Inferior parietal cortex (tissue), 1 donor: ENCODE measurements around the gene IRF6.

Experiments
- DNase-seq: peaks from one replicate; pipeline ENCODE4 v3.0.0-alpha.2; 2016; ENCODE audit errors: extremely low spot score

The IRF6 gene

DNA sequence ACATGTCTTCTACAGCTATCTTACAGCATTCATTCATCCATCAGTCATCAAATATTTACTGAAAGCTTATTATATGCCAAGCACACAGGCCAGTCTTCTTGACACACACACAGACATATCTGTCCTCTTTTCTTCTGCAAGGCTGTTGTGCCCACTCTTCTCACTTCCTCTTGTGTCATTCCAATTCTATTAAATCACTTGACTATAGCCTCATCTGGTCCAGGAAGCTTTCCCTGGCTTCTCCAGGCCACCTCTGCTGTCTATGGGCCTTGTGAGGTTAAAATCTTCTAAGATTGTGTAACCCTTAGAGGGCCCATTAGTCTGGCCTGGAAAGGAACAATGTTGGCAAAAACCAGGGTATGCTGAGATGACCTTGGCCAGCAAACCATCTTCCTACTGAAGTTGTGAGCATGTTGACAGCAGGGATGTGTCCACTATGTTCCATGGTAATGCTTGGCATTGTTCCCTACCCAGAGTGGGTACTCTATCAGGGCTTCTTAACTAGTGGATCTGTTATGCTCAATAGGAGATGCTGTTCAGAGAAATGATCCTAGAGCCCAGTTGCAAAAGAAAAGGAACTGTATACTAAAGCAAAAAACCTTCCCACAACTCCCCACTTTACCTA is 44.8 kb downstream of the IRF6 start:
- DNase-seq = no peak

DNA sequence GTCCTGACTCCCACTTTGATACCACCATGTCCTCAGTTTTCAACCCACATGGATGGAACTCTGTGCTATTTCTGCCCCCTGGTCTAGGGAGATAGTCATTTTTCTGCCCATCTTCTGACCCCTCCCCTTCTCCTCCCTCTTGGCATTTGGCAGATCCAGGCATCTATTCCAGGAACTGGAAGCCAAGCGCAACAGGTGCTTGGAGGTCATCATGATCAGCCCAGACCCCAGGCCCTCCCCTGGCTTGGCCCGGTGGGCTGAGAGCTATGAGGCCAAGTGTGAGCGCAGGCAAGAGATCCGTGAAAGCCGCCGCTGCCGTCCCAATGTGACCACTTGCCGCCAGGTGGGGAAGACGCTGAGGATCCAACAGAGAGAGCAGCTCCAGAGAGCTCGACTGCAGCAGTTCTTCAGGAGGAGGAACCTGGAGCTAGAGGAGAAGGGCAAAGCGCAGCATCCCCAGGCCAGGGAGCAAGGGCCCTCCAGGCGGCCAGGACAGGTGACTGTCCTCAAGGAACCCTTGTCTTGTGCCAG is 46.0 kb downstream of the IRF6 start:
- no peak for DNase-seq

DNA sequence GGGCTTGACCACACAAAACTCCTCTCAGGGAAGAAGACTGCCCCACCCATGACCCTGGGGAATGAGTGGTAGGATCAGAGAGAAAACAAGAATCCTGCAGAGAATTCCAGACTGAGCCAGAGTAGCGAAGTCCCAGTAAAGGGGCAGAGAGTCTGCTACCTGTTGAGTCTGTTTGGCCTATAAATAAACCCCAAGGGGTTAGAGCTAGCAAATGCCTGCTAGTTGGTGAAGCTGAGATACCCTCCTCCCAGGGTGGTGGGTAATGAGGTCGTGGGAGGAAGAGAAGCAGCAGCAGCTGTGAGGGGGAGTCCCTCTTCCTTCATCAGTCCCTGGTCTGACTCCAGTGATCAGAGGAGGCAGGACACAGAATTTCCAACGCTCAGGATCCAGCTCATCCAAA is 47.5 kb downstream of the IRF6 start:
- DNase-seq = no peak

DNA sequence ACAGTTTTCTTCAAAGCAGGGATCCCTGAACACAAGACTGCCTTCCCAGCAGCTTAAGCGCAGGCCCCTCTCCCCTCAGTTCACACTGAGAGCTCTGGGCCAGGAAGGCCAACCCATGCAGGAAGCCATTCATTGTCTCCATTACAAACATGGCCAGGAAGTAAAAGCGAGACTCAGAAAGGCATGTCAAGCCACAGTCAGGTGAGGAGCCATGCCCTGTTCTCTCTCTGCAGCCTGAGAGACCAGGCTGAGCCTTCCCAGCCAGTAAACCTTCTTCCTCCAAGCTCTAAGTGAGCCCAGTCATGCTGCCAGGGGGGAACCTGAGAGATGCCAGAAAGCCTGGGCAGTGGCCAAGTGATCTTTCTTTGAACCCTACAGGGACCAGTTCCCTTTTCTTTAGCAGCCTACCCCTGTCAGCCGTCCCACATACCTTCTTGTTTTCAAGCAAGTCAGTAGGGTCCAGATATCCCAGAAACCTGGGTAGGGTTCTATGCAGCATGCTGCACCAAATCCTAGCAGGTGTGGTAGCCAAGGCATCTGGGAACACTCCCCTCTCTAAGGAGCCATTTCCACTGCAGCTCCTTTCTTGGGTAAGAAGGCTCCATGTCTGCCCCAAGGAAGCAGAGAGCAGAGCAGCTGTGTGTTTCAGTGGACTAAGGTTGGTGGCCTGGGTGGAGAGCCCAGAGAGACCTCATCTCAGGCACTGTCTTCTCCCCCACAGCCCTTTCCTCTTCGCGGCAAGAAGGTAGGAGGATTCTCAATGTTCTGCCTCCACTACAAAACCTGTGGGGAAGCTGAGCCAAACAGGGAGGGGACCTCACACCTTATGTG is 49.1 kb downstream of the IRF6 start:
- DNase-seq = no peak

DNA sequence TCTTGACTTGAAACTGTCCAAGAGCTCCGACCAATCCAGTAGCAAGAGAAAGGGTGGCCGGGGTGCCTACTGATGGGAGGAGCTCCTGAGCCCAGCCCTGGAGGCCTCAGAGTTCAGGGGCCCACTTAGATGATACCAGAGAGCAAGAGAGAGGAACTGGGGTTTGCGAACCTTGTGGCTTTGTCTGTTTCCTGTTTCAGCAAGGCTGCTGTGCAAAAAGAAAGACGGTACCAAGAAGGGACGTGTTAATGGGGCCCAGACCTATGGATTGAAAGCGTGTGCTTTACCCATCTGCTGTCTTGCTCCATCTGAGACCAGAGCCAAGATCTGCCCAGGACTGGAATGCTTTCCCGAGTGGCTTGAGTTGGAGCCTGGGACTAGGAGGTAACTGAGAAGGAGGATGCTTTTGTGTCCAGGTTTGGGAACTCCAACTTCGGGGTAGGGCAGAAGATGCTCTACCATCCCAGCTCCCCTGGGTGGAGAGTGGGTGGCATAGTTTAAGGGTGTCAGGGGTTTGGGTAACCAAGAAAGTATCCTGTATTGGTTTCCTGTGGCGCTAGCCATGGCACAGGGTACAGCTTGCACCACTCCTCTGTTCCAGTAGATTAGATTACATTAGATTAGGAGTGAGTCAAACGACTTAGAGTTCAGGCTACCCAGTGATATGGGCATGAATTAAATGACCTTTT is 49.9 kb downstream of the IRF6 start, which contains the start of gene TRAF3IP3:
Gene TRAF3IP3 (plus strand): TSS at position 128 of the 689 bp plus-strand sequence. CDS start 3,987 bp downstream, outside the sequence.
- DNase-seq = no peak

DNA sequence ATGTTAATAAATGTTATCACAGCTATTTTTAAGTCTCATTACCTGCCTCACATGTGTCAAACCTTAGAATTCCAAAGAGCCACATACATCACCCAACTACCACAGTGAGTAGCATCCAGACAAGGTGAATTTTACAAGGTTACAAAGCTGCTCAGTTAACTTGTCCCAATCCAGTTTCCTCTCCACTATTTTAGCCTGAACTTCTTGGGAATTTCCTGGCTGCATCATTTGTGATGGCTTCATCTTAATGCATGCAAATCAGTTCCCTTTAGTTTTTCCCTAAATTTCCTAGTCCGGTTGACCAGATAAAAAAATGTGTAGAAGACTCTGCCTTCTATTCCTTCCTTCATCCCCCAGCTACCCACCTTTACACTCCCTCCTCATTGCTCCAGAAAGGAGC is 50.7 kb downstream of the IRF6 start:
- no peak for DNase-seq

DNA sequence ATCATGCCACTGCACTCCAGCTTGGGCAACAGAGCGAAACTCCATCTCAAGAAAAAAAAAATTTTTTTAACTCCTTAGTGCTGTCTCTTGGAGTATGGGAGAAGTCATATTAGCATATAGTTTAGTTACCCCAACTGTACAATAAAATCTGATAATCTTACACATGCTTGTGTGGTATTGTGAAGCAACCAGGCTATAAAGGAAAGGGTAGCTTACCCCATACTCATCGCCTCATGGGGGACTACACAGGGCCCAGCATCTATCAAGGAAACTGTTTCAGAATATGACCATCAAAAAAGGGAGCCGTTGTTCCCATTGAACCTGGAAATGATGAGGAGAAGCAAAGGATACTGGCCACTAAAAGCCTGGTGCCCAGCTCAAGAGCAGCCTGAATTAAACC is 53.1 kb downstream of the IRF6 start:
- no peak for DNase-seq

DNA sequence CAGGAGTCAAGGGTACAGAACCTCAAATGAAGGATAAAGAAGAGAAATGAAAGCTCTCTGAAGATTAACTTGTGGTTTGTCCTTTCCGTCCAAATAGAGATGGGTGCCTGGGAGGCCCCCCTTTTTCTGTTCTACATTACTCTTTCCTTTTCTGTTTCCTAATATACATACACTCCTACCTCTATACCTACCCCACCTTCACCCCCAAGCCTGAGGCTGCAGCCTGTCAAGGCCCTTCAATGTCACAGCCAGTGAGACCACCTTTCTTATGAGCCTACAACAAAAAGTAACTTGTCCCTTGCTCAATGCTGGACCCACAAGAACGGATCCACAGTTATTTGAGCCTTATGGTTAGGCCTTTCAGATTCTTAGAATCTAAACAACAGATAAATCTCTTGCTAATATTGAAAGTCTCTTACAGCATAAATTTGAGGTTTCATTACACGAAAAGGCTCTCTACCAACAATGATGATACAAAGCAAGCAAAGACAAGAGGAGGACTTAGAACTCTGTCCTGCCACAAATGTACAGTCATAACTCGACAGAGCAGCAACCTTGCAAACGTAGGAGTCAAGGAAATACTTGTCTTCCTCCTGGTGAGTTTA is 54.2 kb downstream of the IRF6 start:
- DNase-seq = no peak

DNA sequence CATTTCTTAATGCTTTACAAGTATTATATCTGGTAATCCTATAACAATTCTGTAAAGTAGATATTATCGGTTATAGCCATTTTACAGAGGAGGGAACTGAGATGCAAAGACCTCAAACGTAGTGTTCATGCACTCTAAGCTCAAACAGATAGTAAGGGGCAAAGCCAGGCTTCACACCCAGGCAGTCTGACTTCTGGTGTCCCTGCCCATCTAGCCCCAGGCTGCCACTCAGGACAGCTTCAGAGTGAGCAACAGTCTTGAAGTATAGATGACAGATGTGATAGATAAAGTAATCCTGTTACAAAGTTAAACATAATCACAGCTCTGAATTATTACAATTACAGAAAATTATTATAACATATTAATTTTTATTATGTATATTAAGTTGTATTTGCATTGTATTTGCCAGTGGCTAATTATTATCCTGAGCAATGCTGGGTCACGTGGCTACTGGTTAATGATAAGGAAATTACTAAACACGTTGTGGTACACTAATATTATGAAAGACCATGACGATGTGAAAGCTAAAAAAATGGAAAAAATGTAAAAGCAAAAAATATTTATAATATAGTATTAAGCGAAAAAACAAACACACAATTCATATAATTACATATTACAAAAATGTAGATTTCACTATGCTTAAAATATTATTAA is 56.1 kb downstream of the IRF6 start:
- DNase-seq = no peak

DNA sequence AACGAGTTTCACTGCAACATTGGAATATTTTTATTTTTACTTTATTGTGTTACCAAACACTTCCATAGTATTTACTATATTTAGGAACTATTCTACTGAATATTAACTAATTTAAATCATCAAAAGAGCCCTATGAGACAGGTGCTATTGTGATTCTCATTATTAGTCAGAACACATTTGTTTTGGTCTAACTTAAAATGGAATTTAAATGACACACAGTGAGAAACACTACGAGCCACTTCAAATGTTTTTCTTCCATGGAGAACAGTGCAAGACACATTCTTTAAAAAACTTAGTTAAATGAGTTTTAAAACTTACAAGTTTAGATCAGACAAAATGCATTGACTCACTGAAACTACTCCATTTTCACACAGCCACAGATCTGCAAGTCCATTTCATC is 56.7 kb downstream of the IRF6 start:
- DNase-seq = no peak

DNA sequence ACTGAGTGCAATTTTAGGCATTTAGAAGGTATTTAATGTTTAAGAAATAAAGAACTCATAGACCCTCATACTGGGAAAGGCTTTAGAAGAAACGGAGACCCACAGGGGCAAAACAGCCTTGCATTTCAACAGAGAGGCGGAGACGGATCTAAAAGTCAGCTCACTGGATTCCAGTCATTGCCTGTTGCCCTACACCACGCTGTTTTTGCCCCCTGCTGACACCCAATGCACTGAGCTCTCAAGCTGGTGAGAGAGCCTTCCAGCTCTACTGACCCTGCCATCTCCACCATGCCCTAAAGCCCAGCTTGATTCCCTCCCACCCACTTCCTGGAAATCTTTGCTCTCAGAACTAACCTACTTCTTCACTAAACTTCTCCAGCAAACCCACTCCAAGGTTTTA is 57.3 kb downstream of the IRF6 start:
- DNase-seq = no peak

DNA sequence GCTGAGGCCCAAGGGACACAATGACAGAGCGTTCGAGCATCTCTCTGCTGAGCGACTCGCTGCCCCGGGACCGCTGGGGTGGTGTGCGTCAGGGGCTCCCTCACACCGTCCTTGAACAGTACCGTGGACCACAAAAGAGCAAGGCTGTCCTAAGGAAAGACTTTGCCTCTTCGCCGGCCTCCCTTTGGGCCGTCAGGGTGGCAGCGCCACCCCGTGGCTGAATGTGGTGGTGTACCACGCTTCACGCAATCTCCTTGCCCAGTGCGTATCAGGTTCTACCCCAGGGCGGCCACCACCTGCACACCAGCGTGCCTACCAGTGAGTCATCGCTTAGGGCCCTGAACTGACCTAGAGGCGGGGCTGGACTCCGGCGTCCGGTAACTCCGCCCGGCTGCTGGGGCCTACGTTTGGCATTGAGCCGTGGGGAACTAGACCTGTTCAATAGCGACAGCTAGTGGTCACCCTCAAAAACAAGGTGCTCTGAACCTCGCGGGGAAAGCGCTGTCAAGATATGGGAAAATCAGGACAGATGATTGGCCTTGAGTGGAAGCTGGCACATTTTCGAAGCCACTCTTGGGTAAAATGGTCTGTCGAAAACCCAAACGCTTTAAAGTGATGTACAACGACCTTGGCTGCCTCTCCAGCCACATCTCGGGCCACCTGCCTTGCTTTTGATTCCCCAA is 58.2 kb downstream of the IRF6 start:
- peak; percentile 86 for DNase-seq

DNA sequence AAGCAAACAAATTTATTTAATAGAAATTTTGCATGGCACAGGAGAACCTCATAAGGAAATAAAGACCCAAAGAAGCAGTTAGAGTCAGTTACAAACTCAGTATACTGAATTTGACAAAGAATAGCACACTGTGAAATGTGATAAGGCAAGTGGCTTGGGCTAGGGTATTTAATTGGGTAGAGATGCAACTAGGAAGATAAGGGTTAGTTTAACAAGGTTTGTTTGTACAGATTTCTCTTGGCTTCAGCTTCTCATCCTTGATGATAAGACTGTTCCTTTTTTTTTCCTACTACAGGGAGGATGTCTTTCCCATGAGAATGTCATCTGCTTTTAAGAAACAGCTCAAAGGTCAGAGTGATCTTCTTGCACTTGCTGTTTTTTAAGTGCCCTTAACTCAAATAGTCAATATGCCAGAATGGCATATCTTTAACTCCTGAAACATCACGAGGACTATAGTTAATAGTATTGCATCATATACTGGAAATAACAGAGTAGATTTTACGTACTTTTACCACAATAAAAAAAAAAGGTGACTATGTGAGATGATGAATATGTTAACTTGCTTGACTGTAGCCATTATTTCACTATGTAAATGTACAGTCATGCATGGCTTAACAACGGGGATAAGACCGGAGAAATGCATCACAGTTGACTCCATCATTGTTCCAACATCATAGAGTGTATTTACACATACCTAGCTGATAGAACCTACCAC is 59.3 kb downstream of the IRF6 start:
- no peak for DNase-seq

DNA sequence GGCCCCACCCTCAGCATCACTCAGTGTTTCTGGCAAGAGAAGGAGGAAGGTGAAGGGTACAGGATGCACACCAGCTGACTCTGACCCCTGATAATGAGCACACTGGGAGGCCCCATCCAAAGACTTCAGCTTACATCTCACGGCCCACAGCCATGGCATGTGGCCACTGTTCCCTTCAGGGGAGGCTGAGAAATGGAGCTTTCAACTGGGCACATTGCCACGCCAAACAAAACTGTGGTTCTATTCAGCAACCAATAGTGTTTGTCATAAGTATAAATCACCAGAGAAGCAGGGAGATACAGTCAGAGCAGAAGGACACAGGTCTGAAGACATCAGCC is 62.8 kb downstream of the IRF6 start:
- DNase-seq = no peak

DNA sequence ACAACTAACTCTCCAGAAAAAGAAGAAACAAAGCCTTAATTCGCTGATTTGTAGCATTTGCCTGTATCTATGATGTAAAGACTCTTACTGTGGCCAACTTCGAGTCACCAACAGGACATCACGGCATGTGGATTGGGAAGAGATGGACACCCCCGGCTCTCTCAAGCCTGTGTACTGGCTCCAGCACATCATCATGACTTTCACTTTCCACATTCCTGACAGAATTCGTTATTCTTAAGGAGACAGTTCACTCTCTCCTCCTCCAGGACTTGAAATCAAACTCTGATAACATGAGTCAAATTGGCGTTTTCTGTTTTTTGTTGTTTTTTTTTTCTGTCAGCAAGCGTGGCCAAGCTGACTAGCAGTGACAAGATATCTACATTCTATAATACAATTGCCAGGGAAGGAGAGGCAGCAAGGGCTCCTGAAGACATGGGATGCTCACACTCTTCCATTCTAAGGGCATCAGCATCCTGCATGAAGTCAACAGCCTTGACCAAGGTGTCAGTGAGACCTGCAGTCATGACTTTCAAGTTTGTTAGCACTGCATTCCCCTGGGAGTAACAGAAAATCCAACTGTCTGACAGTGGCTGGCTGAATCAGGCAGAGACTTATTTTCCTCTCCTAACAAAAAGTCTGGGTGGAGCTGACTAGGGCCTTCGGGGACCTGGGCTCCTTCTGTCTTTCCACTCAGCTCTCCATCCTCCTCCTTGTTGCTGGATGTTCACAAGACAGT is 63.4 kb downstream of the IRF6 start:
- no peak for DNase-seq

DNA sequence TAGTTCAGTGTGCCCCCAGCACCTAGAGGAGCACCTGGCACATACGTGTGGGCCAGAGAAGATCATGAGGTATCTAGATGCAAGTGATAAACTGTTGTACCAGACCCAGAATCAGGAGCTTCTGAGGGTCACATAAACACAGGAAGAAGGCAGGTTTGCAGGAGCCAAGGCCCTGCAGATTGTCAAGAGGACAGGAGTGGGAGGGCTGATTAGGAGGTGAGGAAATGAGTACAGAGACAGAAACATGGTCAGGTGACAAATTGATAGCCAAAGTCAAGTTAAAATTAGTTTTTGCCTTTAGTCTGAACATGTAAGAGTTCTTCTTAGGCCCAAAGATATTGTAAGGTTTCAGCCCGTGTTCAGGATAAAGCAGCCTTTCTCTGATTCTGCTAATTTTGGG is 64.1 kb downstream of the IRF6 start:
- DNase-seq = no peak

DNA sequence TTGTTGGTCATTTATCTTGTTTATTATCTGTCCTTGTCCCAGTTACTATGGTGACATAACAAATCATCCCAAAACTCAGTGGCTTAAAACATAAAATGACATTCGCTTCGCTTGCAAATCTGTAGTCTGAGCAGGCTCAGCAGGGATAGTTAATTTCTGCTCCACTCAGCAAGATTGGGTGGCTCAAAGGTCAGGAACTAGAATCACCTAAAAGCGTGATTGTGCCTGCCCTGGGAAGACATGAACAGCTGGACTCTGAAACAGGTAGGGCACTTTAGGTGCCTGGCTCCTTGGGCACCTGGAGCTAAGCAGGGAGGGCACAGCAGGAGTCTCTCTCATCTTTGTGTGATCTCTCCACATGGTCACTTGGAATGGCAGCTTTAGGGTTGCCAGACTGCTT is 64.7 kb downstream of the IRF6 start:
- DNase-seq = no peak

DNA sequence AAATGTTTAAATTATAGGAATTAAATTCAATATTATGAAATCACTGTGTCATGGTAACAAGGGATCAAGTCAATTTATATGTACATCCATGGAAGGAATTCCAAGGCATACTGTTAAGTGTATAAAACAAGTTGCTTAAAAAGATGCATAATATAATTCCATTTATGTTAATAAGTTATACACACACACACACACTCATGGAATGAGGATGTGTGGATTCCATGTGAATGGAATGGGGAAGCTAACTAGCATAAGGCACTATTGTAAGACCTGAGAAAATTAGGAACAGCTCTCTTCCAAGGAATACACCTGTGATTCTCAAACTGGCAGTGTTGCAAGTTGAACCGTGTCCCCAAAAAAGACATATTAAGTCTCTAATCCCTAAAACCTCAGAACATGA is 67.7 kb downstream of the IRF6 start:
- no peak for DNase-seq

DNA sequence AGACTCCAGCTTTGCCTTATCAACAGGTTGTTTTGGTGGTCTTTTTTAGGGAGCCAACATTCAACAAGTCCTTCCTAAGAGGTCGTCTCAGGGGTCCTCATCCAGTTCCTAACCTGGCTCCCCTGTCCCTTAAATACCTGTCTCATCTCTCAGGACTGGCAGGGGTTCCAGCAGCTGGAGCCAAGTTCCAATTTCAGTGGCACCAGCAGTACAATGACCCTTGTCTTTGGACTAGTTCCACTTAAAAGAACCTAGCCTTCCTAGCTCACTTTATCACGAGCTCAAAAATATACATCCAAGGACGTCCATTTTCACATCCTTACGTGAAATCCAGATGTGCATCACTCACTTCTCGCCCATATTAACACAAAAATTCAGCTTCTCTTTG is 68.8 kb downstream of the IRF6 start:
- no peak for DNase-seq
